Endothelial cell of umbilical vein (primary cell): ENCODE results near the gene UBE2K.

Experiments used
- CTCF ChIP-seq, 2 donors: IDR thresholded peaks; 1 replicate in 1 of 2; 2 replicates in 1 of 2; pipeline ENCODE4 v1.5.1; 2011; ENCODE audit warnings: low read length in 2 of 2, mild to moderate bottlenecking in 2 of 2, moderate library complexity in 2 of 2, control low read depth in 1 of 2, inconsistent platforms in 1 of 2, low read depth in 1 of 2; ENCODE audit not compliant: insufficient read depth in 1 of 2; ENCODE audit errors: extremely low read depth in 1 of 2
- EZH2 ChIP-seq: IDR thresholded peaks from 2 replicates; pipeline ENCODE4 v1.6.1; 2012; ENCODE audit warnings: borderline replicate concordance, low read depth, mild to moderate bottlenecking, moderate library complexity, low read length, inconsistent platforms; ENCODE audit not compliant: severe bottlenecking
- JUN ChIP-seq: IDR thresholded peaks from 2 replicates; pipeline ENCODE4 v1.6.1; 2011; ENCODE audit warnings: borderline replicate concordance, low read depth; ENCODE audit not compliant: insufficient read length, insufficient read depth
- MAX ChIP-seq: IDR thresholded peaks from 2 replicates; pipeline ENCODE4 v1.6.1; 2011; ENCODE audit not compliant: insufficient read depth, insufficient read length
- MYC ChIP-seq: IDR thresholded peaks from one replicate; pipeline ENCODE4 v1.6.1; 2011; ENCODE audit warnings: mild to moderate bottlenecking, low read depth, low read length
- POLR2A ChIP-seq: IDR thresholded peaks from 2 replicates; pipeline ENCODE4 v1.6.1; 2012; ENCODE audit warnings: low read depth, mild to moderate bottlenecking, control low read depth, low read length
- POLR2AphosphoS5 ChIP-seq: IDR thresholded peaks from 2 replicates; pipeline ENCODE4 v1.6.1; 2012; ENCODE audit warnings: low read depth, mild to moderate bottlenecking, control low read depth, low read length, moderate library complexity; ENCODE audit not compliant: insufficient read depth

GRCh38 chr4:39754309-39754708 is 56.4 kb downstream of the UBE2K start:
- TF ChIP-seq POLR2A, result no peak
- TF ChIP-seq CTCF (IDR thresholded peaks at IDR 0.05; ENCODE audit: extremely low read depth in 1 of 2, insufficient read depth in 1 of 2, low read depth in 1 of 2, low read length in 2 of 2), result no peak
- no peak for TF ChIP-seq EZH2
- TF ChIP-seq MAX, result no peak
- no peak for TF ChIP-seq MYC
- no peak for TF ChIP-seq JUN
- no peak for TF ChIP-seq POLR2AphosphoS5
